Measurements from ENCODE around the gene WDFY2.
A peak's percentile ranks its signal among the peaks of the same experiment; 100 is the strongest.
"Not testable (repeated sequence)": the region's sequence is repeated elsewhere in the genome, so short reads cannot be mapped to it uniquely, and the experiment has no call there.

WDFY2 gene

GRCh38 chr13:51632591-51633362, 48.5 kb downstream of the WDFY2 start:
- DNase-seq = no peak

- DNase-seq = no peak
These were observed 51.0 kb downstream of the WDFY2 start for GRCh38 chr13:51635137-51635878.

- no peak for DNase-seq
These were observed 52.2 kb downstream of the WDFY2 start for GRCh38 chr13:51636349-51636890.

- DNase-seq = no peak
These were observed 53.6 kb downstream of the WDFY2 start for GRCh38 chr13:51637852-51638215.

GRCh38 chr13:51638216-51638871, 54.1 kb downstream of the WDFY2 start:
- DNase-seq = no peak

GRCh38 chr13:51639171-51639570, 54.9 kb downstream of the WDFY2 start:
- no peak for DNase-seq

GRCh38 chr13:51640696-51641095, 56.4 kb downstream of the WDFY2 start:
- DNase-seq = not testable (repeated sequence)

GRCh38 chr13:51643105-51643881, 59.0 kb downstream of the WDFY2 start:
- DNase-seq = no peak

- no peak for DNase-seq
These were observed 59.6 kb downstream of the WDFY2 start for GRCh38 chr13:51643882-51644281.

GRCh38 chr13:51644654-51645053, 60.4 kb downstream of the WDFY2 start:
- DNase-seq = no peak

- peak in 3 of 5 donors; percentile 30 to 42 (median 34) for DNase-seq
These were observed 60.9 kb downstream of the WDFY2 start for GRCh38 chr13:51645154-51645650.

- no peak for DNase-seq
These were observed 61.8 kb downstream of the WDFY2 start for GRCh38 chr13:51645761-51646670.

GRCh38 chr13:51647067-51647466, 62.8 kb downstream of the WDFY2 start:
- no peak for DNase-seq

GRCh38 chr13:51652193-51652592, 67.9 kb downstream of the WDFY2 start:
- DNase-seq = not testable (repeated sequence)

GRCh38 chr13:51659276-51660127, 75.2 kb downstream of the WDFY2 start:
- no peak for DNase-seq

GRCh38 chr13:51660813-51661212, 76.6 kb downstream of the WDFY2 start:
- DNase-seq = no peak

- DNase-seq = no peak
These were observed 80.0 kb downstream of the WDFY2 start for GRCh38 chr13:51663973-51664957.

- no peak for DNase-seq
These were observed 81.2 kb downstream of the WDFY2 start for GRCh38 chr13:51665456-51665855.

GRCh38 chr13:51666374-51666773, 82.1 kb downstream of the WDFY2 start:
- no peak for DNase-seq
